WTC11 (cell line): ENCODE measurements around the gene NOS1. TPM values are rescaled to one million over a fixed set of nuclear protein-coding genes. Genes with fewer than 3 reads are reported as not detected.

Source experiments
- ATAC-seq: fragments of 200-7000 bp; cut with Tn5 transposase; 2 replicates; pipeline ENCODE4 v1.10.0; 2021; ENCODE audit warnings: mild to moderate bottlenecking, moderate library complexity
- CTCF ChIA-PET: fragments of 300-600 bp; sonication (Branson Sonifier 250); formaldehyde crosslinking; loops from one replicate; lab custom pipeline; 2021; ENCODE audit warnings: antibody characterized with exemption; lab: Charles Lee
- POLR2A ChIA-PET: fragments of 350-600 bp; sonication (Branson Sonifier 250); formaldehyde crosslinking; loops from one replicate; lab custom pipeline; 2021; ENCODE audit warnings: antibody characterized with exemption; lab: Charles Lee
- DNase-seq: peaks from one replicate; pipeline ENCODE4 v3.0.0; 2021; ENCODE audit warnings: low spot score
- H3K27ac Mint-ChIP-seq: 2 replicates; pipeline ENCODE4 v1.8.0; 2021; ENCODE audit warnings: mixed read lengths
- H3K27me3 Mint-ChIP-seq: 2 replicates; pipeline ENCODE4 v1.8.0; 2021; ENCODE audit warnings: low read depth, mild to moderate bottlenecking, moderate library complexity, mixed read lengths
- H3K36me3 Mint-ChIP-seq: 2 replicates; pipeline ENCODE4 v1.8.0; 2021; ENCODE audit warnings: mixed read lengths
- H3K4me1 Mint-ChIP-seq: 2 replicates; pipeline ENCODE4 v1.8.0; 2022; ENCODE audit warnings: mixed read lengths
- H3K4me3 Mint-ChIP-seq: 2 replicates; pipeline ENCODE4 v1.8.0; 2021; ENCODE audit warnings: mild to moderate bottlenecking, moderate library complexity, mixed read lengths
- H3K9me3 Mint-ChIP-seq: 2 replicates; pipeline ENCODE4 v1.8.0; 2021; ENCODE audit warnings: mixed read lengths
- CREM ChIP-seq: sonication (generic); formaldehyde crosslinking; IDR thresholded peaks from 2 replicates; pipeline ENCODE4 v1.8.1; 2022; ENCODE audit warnings: mild to moderate bottlenecking, missing genetic modification reagents, moderate library complexity
- ESRRA ChIP-seq: sonication (generic); formaldehyde crosslinking; IDR thresholded peaks from 2 replicates; pipeline ENCODE4 v1.8.1; 2022; ENCODE audit warnings: mild to moderate bottlenecking, missing genetic modification reagents, borderline replicate concordance
- GRHL2 ChIP-seq: fragments of 250-450 bp; sonication (Bioruptor Pico); IDR thresholded peaks from 2 replicates; pipeline ENCODE4 v1.8.0; 2022; ENCODE audit warnings: mild to moderate bottlenecking, moderate library complexity; ENCODE audit not compliant: insufficient replicate concordance, severe bottlenecking
- HMGA2 ChIP-seq: fragments of 250-450 bp; sonication (Bioruptor Pico); IDR thresholded peaks from 2 replicates; pipeline ENCODE4 v1.4.0; 2021; ENCODE audit warnings: mild to moderate bottlenecking, moderate library complexity
- JUN ChIP-seq: sonication (generic); formaldehyde crosslinking; IDR thresholded peaks from 2 replicates; pipeline ENCODE4 v1.8.0; 2023; ENCODE audit warnings: mild to moderate bottlenecking, missing genetic modification reagents
- NFE2L1 ChIP-seq: sonication (generic); formaldehyde crosslinking; IDR thresholded peaks from 2 replicates; pipeline ENCODE4 v1.8.1; 2023; ENCODE audit warnings: missing genetic modification reagents
- SMAD3 ChIP-seq: sonication (generic); formaldehyde crosslinking; IDR thresholded peaks from 2 replicates; pipeline ENCODE4 v1.8.0; 2022; ENCODE audit warnings: missing genetic modification reagents, mild to moderate bottlenecking, borderline replicate concordance
- TCF7 ChIP-seq: sonication (generic); formaldehyde crosslinking; IDR thresholded peaks from 2 replicates; pipeline ENCODE4 v1.8.0; 2022; ENCODE audit warnings: mild to moderate bottlenecking, low read depth, missing genetic modification reagents, moderate library complexity
- TEAD4 ChIP-seq: sonication (generic); formaldehyde crosslinking; IDR thresholded peaks from 2 replicates; pipeline ENCODE4 v1.8.0; 2022; ENCODE audit warnings: mild to moderate bottlenecking, missing genetic modification reagents
- total RNA-seq: library from RNA; stranded (reverse); gene quantifications from 3 replicates; pipeline ENCODE4 v1.2.3, GENCODE V29; 2021
- TF ChIP-seq, protein P1 (sequence below): fragments of 250-450 bp; sonication (Bioruptor Pico); IDR thresholded peaks from 2 replicates; pipeline ENCODE4 v1.9.0; 2021; ENCODE audit warnings: moderate library complexity, mild to moderate bottlenecking, inconsistent platforms, borderline replicate concordance
- TF ChIP-seq, protein P2 (sequence below): sonication (generic); formaldehyde crosslinking; IDR thresholded peaks from 2 replicates; pipeline ENCODE4 v1.8.0; 2023; ENCODE audit warnings: mild to moderate bottlenecking, missing genetic modification reagents
- TF ChIP-seq, protein P3 (sequence below): sonication (generic); formaldehyde crosslinking; IDR thresholded peaks from 2 replicates; pipeline ENCODE4 v1.8.1; 2023; ENCODE audit warnings: mild to moderate bottlenecking, missing genetic modification reagents
- TF ChIP-seq, protein P4 (sequence below): sonication (generic); formaldehyde crosslinking; IDR thresholded peaks from 2 replicates; pipeline ENCODE4 v1.8.1; 2023; ENCODE audit warnings: mild to moderate bottlenecking, missing genetic modification reagents, moderate library complexity
- TF ChIP-seq, protein P5 (sequence below): sonication (generic); formaldehyde crosslinking; conservative IDR thresholded peaks from 2 replicates; pipeline ENCODE4 v1.8.1; 2022; ENCODE audit warnings: mild to moderate bottlenecking, missing genetic modification reagents
- TF ChIP-seq, protein P6 (sequence below): fragments of 250-450 bp; sonication (Bioruptor Pico); IDR thresholded peaks from 2 replicates; pipeline ENCODE4 v1.9.0; 2021; ENCODE audit warnings: mild to moderate bottlenecking
- TF ChIP-seq, protein P7 (sequence below): sonication (generic); formaldehyde crosslinking; IDR thresholded peaks from 2 replicates; pipeline ENCODE4 v1.8.1; 2022; ENCODE audit warnings: low read depth, mild to moderate bottlenecking, moderate library complexity, missing genetic modification reagents, borderline replicate concordance
- TF ChIP-seq, protein P8 (sequence below): fragments of 250-450 bp; sonication (Bioruptor Pico); IDR thresholded peaks from 2 replicates; pipeline ENCODE4 v1.8.0; 2021; ENCODE audit warnings: mild to moderate bottlenecking
- TF ChIP-seq, protein P9 (sequence below): fragments of 250-450 bp; sonication (Bioruptor Pico); IDR thresholded peaks from 2 replicates; pipeline ENCODE4 v2.1.2; 2022; ENCODE audit warnings: mild to moderate bottlenecking, moderate library complexity

NOS1 gene
- total RNA-seq, 1 experiment from 2014 or later, result 4.5 TPM

DNA sequence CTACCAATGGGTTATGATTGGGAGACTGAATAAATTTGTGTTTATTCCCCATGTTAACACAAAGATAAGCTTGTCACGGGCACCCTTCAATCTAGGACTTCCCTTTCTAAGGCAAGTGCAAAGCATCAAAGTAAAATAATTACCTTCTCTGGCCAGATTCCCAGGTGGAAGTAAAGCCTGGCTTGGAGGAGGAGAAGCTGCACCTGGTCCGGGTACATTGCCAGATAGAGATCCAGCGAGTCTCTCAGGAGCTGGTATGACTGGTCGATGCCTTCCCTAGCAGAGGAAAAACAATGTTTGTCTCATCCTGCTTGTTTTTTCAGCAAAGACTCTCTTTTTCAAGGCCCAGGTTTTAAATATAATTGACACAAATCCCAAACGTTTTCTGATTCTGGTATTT is 196.1 kb downstream of the NOS1 start:
- Mint-ChIP-seq H3K4me1 (no peaks in the 10 kb centered on the region), H3K4me3 (no peak overlapping the region), H3K9me3 (no peaks in the 10 kb centered on the region), H3K27me3 (no peaks in the 10 kb centered on the region), H3K36me3 (peaks cover 84% of the 10 kb centered on the region), H3K27ac (no peak overlapping the region)
- ChIA-PET POLR2A (no interaction called here), CTCF (interaction anchor here (2.2 kb wide), 1 partner anchor 14 kb away, joined by 4 read pairs; no protein-coding TSS in a partner anchor)
- no peak for DNase-seq
- no peak for ATAC-seq
- TF ChIP-seq, protein P1, sequence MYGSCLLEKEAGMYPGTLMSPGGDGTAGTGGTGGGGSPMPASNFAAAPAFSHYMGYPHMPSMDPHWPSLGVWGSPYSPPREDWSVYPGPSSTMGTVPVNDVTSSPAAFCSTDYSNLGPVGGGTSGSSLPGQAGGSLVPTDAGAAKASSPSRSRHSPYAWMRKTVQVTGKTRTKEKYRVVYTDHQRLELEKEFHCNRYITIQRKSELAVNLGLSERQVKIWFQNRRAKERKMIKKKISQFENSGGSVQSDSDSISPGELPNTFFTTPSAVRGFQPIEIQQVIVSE (CRISPR knock-in tag), result no peak
- TF ChIP-seq, protein P2, sequence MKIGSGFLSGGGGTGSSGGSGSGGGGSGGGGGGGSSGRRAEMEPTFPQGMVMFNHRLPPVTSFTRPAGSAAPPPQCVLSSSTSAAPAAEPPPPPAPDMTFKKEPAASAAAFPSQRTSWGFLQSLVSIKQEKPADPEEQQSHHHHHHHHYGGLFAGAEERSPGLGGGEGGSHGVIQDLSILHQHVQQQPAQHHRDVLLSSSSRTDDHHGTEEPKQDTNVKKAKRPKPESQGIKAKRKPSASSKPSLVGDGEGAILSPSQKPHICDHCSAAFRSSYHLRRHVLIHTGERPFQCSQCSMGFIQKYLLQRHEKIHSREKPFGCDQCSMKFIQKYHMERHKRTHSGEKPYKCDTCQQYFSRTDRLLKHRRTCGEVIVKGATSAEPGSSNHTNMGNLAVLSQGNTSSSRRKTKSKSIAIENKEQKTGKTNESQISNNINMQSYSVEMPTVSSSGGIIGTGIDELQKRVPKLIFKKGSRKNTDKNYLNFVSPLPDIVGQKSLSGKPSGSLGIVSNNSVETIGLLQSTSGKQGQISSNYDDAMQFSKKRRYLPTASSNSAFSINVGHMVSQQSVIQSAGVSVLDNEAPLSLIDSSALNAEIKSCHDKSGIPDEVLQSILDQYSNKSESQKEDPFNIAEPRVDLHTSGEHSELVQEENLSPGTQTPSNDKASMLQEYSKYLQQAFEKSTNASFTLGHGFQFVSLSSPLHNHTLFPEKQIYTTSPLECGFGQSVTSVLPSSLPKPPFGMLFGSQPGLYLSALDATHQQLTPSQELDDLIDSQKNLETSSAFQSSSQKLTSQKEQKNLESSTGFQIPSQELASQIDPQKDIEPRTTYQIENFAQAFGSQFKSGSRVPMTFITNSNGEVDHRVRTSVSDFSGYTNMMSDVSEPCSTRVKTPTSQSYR (CRISPR knock-in tag), result no peak
- TF ChIP-seq GRHL2 (CRISPR knock-in tag), result no peak
- TF ChIP-seq SMAD3 (CRISPR knock-in tag), result no peak
- TF ChIP-seq, protein P3, sequence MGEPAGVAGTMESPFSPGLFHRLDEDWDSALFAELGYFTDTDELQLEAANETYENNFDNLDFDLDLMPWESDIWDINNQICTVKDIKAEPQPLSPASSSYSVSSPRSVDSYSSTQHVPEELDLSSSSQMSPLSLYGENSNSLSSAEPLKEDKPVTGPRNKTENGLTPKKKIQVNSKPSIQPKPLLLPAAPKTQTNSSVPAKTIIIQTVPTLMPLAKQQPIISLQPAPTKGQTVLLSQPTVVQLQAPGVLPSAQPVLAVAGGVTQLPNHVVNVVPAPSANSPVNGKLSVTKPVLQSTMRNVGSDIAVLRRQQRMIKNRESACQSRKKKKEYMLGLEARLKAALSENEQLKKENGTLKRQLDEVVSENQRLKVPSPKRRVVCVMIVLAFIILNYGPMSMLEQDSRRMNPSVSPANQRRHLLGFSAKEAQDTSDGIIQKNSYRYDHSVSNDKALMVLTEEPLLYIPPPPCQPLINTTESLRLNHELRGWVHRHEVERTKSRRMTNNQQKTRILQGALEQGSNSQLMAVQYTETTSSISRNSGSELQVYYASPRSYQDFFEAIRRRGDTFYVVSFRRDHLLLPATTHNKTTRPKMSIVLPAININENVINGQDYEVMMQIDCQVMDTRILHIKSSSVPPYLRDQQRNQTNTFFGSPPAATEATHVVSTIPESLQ (CRISPR knock-in tag), result no peak
- TF ChIP-seq TEAD4 (CRISPR knock-in tag), result no peak
- TF ChIP-seq TCF7 (CRISPR knock-in tag), result no peak
- TF ChIP-seq, protein P4, sequence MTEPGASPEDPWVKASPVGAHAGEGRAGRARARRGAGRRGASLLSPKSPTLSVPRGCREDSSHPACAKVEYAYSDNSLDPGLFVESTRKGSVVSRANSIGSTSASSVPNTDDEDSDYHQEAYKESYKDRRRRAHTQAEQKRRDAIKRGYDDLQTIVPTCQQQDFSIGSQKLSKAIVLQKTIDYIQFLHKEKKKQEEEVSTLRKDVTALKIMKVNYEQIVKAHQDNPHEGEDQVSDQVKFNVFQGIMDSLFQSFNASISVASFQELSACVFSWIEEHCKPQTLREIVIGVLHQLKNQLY, result no peak
- TF ChIP-seq, protein P5, sequence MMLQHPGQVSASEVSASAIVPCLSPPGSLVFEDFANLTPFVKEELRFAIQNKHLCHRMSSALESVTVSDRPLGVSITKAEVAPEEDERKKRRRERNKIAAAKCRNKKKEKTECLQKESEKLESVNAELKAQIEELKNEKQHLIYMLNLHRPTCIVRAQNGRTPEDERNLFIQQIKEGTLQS, result no peak
- TF ChIP-seq, protein P6, sequence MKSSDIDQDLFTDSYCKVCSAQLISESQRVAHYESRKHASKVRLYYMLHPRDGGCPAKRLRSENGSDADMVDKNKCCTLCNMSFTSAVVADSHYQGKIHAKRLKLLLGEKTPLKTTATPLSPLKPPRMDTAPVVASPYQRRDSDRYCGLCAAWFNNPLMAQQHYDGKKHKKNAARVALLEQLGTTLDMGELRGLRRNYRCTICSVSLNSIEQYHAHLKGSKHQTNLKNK (CRISPR knock-in tag), result no peak
- TF ChIP-seq, protein P7, sequence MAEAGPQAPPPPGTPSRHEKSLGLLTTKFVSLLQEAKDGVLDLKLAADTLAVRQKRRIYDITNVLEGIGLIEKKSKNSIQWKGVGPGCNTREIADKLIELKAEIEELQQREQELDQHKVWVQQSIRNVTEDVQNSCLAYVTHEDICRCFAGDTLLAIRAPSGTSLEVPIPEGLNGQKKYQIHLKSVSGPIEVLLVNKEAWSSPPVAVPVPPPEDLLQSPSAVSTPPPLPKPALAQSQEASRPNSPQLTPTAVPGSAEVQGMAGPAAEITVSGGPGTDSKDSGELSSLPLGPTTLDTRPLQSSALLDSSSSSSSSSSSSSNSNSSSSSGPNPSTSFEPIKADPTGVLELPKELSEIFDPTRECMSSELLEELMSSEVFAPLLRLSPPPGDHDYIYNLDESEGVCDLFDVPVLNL (CRISPR knock-in tag), result no peak
- TF ChIP-seq ESRRA (CRISPR knock-in tag), result no peak
- TF ChIP-seq, protein P8, sequence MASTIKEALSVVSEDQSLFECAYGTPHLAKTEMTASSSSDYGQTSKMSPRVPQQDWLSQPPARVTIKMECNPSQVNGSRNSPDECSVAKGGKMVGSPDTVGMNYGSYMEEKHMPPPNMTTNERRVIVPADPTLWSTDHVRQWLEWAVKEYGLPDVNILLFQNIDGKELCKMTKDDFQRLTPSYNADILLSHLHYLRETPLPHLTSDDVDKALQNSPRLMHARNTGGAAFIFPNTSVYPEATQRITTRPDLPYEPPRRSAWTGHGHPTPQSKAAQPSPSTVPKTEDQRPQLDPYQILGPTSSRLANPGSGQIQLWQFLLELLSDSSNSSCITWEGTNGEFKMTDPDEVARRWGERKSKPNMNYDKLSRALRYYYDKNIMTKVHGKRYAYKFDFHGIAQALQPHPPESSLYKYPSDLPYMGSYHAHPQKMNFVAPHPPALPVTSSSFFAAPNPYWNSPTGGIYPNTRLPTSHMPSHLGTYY (CRISPR knock-in tag), result no peak
- TF ChIP-seq HMGA2 (CRISPR knock-in tag), result no peak
- TF ChIP-seq, protein P9, sequence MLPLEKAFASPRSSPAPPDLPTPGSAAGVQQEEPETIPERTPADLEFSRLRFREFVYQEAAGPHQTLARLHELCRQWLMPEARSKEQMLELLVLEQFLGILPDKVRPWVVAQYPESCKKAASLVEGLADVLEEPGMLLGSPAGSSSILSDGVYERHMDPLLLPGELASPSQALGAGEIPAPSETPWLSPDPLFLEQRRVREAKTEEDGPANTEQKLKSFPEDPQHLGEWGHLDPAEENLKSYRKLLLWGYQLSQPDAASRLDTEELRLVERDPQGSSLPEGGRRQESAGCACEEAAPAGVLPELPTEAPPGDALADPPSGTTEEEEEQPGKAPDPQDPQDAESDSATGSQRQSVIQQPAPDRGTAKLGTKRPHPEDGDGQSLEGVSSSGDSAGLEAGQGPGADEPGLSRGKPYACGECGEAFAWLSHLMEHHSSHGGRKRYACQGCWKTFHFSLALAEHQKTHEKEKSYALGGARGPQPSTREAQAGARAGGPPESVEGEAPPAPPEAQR (CRISPR knock-in tag), result no peak
- TF ChIP-seq JUN, result no peak
- TF ChIP-seq NFE2L1 (CRISPR knock-in tag), result no peak
- no peak for TF ChIP-seq CREM
- TF ChIP-seq, all 79 proteins: peak for 0
